NT2/D1 (cell line): ENCODE data around the gene ACVR2B.

ENCODE experiments used
- SUZ12 ChIP-seq: IDR thresholded peaks from 2 replicates; pipeline ENCODE4 v1.6.1; 2011; ENCODE audit not compliant: insufficient read length, insufficient read depth; ENCODE audit errors: extremely low read depth
- YY1 ChIP-seq: IDR thresholded peaks from 2 replicates; pipeline ENCODE4 v1.6.1; 2011; ENCODE audit not compliant: insufficient read length, insufficient read depth
- ZNF274 ChIP-seq: IDR thresholded peaks from 2 replicates; pipeline ENCODE4 v1.6.1; 2011; ENCODE audit warnings: mild to moderate bottlenecking, low read depth, low read length

DNA sequence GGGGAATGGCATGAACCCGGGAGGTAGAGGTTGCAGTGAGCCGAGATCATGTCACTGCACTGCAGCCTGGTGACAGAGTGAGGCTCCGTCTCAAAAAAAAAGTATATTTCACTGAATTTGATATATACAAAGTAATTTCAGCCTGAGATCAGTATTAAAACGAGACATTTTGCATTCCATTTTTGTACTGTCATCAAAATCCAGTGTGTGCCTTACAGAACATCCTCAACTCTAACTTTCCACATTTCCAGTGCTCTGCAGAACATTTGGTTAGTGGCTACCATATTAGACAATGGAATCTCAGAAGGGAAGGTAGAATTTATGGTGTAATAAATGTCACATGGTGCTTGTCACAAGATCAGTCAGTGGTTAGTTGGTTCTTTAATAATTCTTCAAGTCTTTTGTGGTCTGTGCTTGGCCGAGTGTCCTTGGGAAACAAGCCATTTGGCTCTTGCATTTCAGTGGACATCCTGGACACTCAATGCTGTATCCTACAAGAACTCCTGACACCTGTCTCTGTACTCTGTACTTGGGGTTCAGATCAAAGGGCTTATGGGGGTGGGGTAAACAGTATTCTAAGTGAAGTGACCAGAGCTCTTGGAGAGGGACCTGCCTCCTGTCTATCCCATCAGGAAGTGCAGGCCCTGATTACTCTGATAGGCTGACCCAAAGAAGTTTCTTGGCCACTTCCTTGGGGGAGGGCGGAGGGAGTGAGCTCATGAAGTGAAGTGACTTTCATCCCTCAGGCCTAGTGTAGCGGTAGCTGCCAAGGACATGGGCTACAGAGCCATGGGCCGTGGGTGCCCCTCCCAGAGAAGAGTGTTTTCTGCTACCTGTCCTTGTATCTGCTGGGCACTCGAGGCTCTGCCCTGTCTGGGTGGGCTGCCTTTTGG, 3.7 kb downstream of the ACVR2B start:
- TF ChIP-seq YY1 (no peak), ZNF274 (no peak), SUZ12 (no peak)
